ENCODE results near the gene FSIP1.

FSIP1 gene

GRCh38 chr15:39672184-39672583, 110.5 kb downstream of the FSIP1 start:
- no peaks in the 10 kb centered on the region for H3K9me3 Mint-ChIP-seq
- H3K27me3 Mint-ChIP-seq = no peaks in the 10 kb centered on the region
- no peak overlapping the region for H3K27ac Mint-ChIP-seq
- no peaks in the 10 kb centered on the region for H3K4me1 Mint-ChIP-seq (ENCODE audit: low read depth)
- no peaks in the 10 kb centered on the region for H3K36me3 Mint-ChIP-seq (ENCODE audit: low read depth)
- H3K4me3 Mint-ChIP-seq = no peak overlapping the region

GRCh38 chr15:39670687-39671086, 112.0 kb downstream of the FSIP1 start:
- Mint-ChIP-seq H3K4me3 (no peak overlapping the region), H3K9me3 (no peaks in the 10 kb centered on the region), H3K27me3 (no peaks in the 10 kb centered on the region), H3K36me3 (ENCODE audit: low read depth) (no peaks in the 10 kb centered on the region), H3K4me1 (ENCODE audit: low read depth) (no peaks in the 10 kb centered on the region), H3K27ac (no peak overlapping the region)

- Mint-ChIP-seq H3K27me3 (no peaks in the 10 kb centered on the region), H3K27ac (no peak overlapping the region), H3K9me3 (no peaks in the 10 kb centered on the region), H3K36me3 (ENCODE audit: low read depth) (no peaks in the 10 kb centered on the region), H3K4me1 (ENCODE audit: low read depth) (no peaks in the 10 kb centered on the region), H3K4me3 (no peak overlapping the region)
These were observed 113.0 kb downstream of the FSIP1 start for GRCh38 chr15:39669661-39670060.

- no peaks in the 10 kb centered on the region for H3K4me1 Mint-ChIP-seq (ENCODE audit: low read depth)
- H3K4me3 Mint-ChIP-seq = no peak overlapping the region
- no peaks in the 10 kb centered on the region for H3K9me3 Mint-ChIP-seq
- H3K27me3 Mint-ChIP-seq = no peaks in the 10 kb centered on the region
- H3K27ac Mint-ChIP-seq = no peak overlapping the region
- no peaks in the 10 kb centered on the region for H3K36me3 Mint-ChIP-seq (ENCODE audit: low read depth)
These were observed 113.4 kb downstream of the FSIP1 start for GRCh38 chr15:39669241-39669640.

- H3K9me3 Mint-ChIP-seq = no peaks in the 10 kb centered on the region
- peaks cover 2% of the 10 kb centered on the region for H3K27me3 Mint-ChIP-seq
- H3K4me1 Mint-ChIP-seq (ENCODE audit: low read depth) = no peaks in the 10 kb centered on the region
- H3K27ac Mint-ChIP-seq = no peak overlapping the region
- H3K4me3 Mint-ChIP-seq = no peak overlapping the region
- no peaks in the 10 kb centered on the region for H3K36me3 Mint-ChIP-seq (ENCODE audit: low read depth)
These were observed 114.2 kb downstream of the FSIP1 start for GRCh38 chr15:39668457-39668856.

GRCh38 chr15:39667382-39668127, 115.1 kb downstream of the FSIP1 start:
- no peak overlapping the region for H3K4me3 Mint-ChIP-seq
- no peaks in the 10 kb centered on the region for H3K9me3 Mint-ChIP-seq
- no peaks in the 10 kb centered on the region for H3K36me3 Mint-ChIP-seq (ENCODE audit: low read depth)
- H3K4me1 Mint-ChIP-seq (ENCODE audit: low read depth) = no peaks in the 10 kb centered on the region
- no peak overlapping the region for H3K27ac Mint-ChIP-seq
- peaks cover 4% of the 10 kb centered on the region for H3K27me3 Mint-ChIP-seq

GRCh38 chr15:39666677-39667076, 116.0 kb downstream of the FSIP1 start:
- H3K4me1 Mint-ChIP-seq (ENCODE audit: low read depth) = no peaks in the 10 kb centered on the region
- no peaks in the 10 kb centered on the region for H3K9me3 Mint-ChIP-seq
- no peaks in the 10 kb centered on the region for H3K36me3 Mint-ChIP-seq (ENCODE audit: low read depth)
- H3K27me3 Mint-ChIP-seq = peaks cover 4% of the 10 kb centered on the region
- no peak overlapping the region for H3K4me3 Mint-ChIP-seq
- no peak overlapping the region for H3K27ac Mint-ChIP-seq

GRCh38 chr15:39665629-39666250, 116.9 kb downstream of the FSIP1 start:
- no peaks in the 10 kb centered on the region for H3K4me1 Mint-ChIP-seq (ENCODE audit: low read depth)
- no peak overlapping the region for H3K4me3 Mint-ChIP-seq
- H3K27me3 Mint-ChIP-seq = peaks cover 4% of the 10 kb centered on the region
- no peak overlapping the region for H3K27ac Mint-ChIP-seq
- H3K36me3 Mint-ChIP-seq (ENCODE audit: low read depth) = no peaks in the 10 kb centered on the region
- no peaks in the 10 kb centered on the region for H3K9me3 Mint-ChIP-seq

- H3K4me1 Mint-ChIP-seq (ENCODE audit: low read depth) = no peaks in the 10 kb centered on the region
- H3K4me3 Mint-ChIP-seq = no peak overlapping the region
- H3K27ac Mint-ChIP-seq = no peak overlapping the region
- peaks cover 4% of the 10 kb centered on the region for H3K27me3 Mint-ChIP-seq
- H3K9me3 Mint-ChIP-seq = no peaks in the 10 kb centered on the region
- H3K36me3 Mint-ChIP-seq (ENCODE audit: low read depth) = no peaks in the 10 kb centered on the region
These were observed 118.9 kb downstream of the FSIP1 start for GRCh38 chr15:39663704-39664250.

- no peaks in the 10 kb centered on the region for H3K36me3 Mint-ChIP-seq (ENCODE audit: low read depth)
- no peaks in the 10 kb centered on the region for H3K4me1 Mint-ChIP-seq (ENCODE audit: low read depth)
- peaks cover 4% of the 10 kb centered on the region for H3K27me3 Mint-ChIP-seq
- no peak overlapping the region for H3K4me3 Mint-ChIP-seq
- no peaks in the 10 kb centered on the region for H3K9me3 Mint-ChIP-seq
- H3K27ac Mint-ChIP-seq = no peak overlapping the region
These were observed 120.9 kb downstream of the FSIP1 start for GRCh38 chr15:39661776-39662175.

GRCh38 chr15:39658740-39659139, 123.9 kb downstream of the FSIP1 start:
- Mint-ChIP-seq H3K36me3 (ENCODE audit: low read depth) (no peaks in the 10 kb centered on the region), H3K4me3 (no peak overlapping the region), H3K27ac (no peak overlapping the region), H3K27me3 (peaks cover 4% of the 10 kb centered on the region), H3K9me3 (no peaks in the 10 kb centered on the region), H3K4me1 (ENCODE audit: low read depth) (no peaks in the 10 kb centered on the region)

- no peaks in the 10 kb centered on the region for H3K36me3 Mint-ChIP-seq (ENCODE audit: low read depth)
- no peaks in the 10 kb centered on the region for H3K27me3 Mint-ChIP-seq
- H3K27ac Mint-ChIP-seq = no peak overlapping the region
- H3K9me3 Mint-ChIP-seq = no peaks in the 10 kb centered on the region
- H3K4me1 Mint-ChIP-seq (ENCODE audit: low read depth) = no peaks in the 10 kb centered on the region
- no peak overlapping the region for H3K4me3 Mint-ChIP-seq
These were observed 125.0 kb downstream of the FSIP1 start for GRCh38 chr15:39657668-39658067.

- Mint-ChIP-seq H3K36me3 (ENCODE audit: low read depth) (no peaks in the 10 kb centered on the region), H3K9me3 (no peaks in the 10 kb centered on the region), H3K4me1 (ENCODE audit: low read depth) (no peaks in the 10 kb centered on the region), H3K27ac (no peak overlapping the region), H3K27me3 (no peaks in the 10 kb centered on the region), H3K4me3 (no peak overlapping the region)
These were observed 125.5 kb downstream of the FSIP1 start for GRCh38 chr15:39657181-39657580.

- Mint-ChIP-seq H3K27ac (no peak overlapping the region), H3K4me3 (no peak overlapping the region), H3K36me3 (ENCODE audit: low read depth) (no peaks in the 10 kb centered on the region), H3K27me3 (peaks cover 4% of the 10 kb centered on the region), H3K9me3 (no peaks in the 10 kb centered on the region), H3K4me1 (ENCODE audit: low read depth) (no peaks in the 10 kb centered on the region)
These were observed 128.3 kb downstream of the FSIP1 start for GRCh38 chr15:39654304-39654703.

- H3K4me1 Mint-ChIP-seq (ENCODE audit: low read depth) = no peaks in the 10 kb centered on the region
- H3K4me3 Mint-ChIP-seq = no peak overlapping the region
- no peak overlapping the region for H3K27ac Mint-ChIP-seq
- H3K27me3 Mint-ChIP-seq = peaks cover 4% of the 10 kb centered on the region
- no peaks in the 10 kb centered on the region for H3K9me3 Mint-ChIP-seq
- H3K36me3 Mint-ChIP-seq (ENCODE audit: low read depth) = no peaks in the 10 kb centered on the region
These were observed 130.8 kb downstream of the FSIP1 start for GRCh38 chr15:39651881-39652280.
